ENCODE results near the gene BTRC.

GRCh38 chr10:101478956-101479355, 125.0 kb downstream of the BTRC start:
- TF ChIP-seq EZH2 (IDR thresholded peaks at IDR 0.05; ENCODE audit: insufficient read depth, poor library complexity, severe bottlenecking) (no peak), EZH2phosphoT487 (IDR thresholded peaks at IDR 0.05; ENCODE audit: insufficient read depth, low read depth) (no peak)
